GM18499 (cell line): ENCODE data around the gene CTNND2.
"Not testable (repeated sequence)": the region's sequence is repeated elsewhere in the genome, so short reads cannot be mapped to it uniquely, and the experiment has no call there.

Experiments used
- ATAC-seq: cut with Tn5 transposase; IDR thresholded peaks from one replicate; pipeline ENCODE4 v1.9.1; 2021; ENCODE audit warnings: moderate number of reproducible peaks; ENCODE audit not compliant: insufficient read depth, unreplicated experiment

CTNND2 gene

DNA sequence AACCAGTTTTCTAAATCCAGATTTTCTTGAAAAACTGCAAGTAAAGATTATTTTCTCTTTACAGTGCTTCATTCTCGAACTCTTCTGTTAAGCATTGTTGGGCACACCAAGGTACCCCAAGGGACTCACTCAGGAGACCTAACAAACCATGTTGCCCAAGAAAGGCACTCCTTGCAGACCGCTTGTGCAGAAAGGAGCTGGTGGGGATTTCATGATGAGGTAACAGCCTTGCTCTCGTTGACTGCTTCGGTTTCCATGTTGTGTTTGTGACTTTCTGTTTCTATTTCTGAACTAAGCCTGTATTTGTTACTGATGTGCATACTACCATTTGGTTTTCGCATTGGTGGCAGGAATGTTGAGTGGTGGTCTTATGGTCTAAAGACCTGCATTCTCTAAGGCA, 876.6 kb downstream of the CTNND2 start:
- ATAC-seq, result peak; percentile 82

GRCh38 chr5:11026543-11026942, 877.7 kb downstream of the CTNND2 start:
- ATAC-seq, result no peak

GRCh38 chr5:11023945-11024344, 880.3 kb downstream of the CTNND2 start:
- no peak for ATAC-seq

DNA sequence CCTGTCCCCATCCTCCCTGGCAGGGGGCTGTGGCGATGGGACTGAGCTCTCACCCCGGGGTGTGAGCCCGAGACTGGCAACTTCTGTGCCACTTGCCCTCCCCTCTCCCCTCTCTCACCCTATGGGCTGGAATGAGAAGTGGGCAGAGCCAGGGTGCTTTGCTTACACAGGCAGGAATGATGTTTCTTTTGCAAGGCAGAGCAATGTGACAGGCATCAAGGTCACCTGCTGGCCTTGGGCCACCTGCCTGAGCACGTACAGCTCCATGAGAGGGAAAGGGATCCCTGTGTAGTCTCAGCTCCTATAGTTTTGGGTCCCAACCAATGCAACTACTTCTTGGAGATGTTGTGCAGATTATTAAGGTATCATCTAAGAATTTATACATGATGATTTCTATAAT, 890.5 kb downstream of the CTNND2 start:
- ATAC-seq, result no peak

GRCh38 chr5:11012295-11012694, 892.0 kb downstream of the CTNND2 start:
- ATAC-seq, result no peak

- ATAC-seq, result no peak
Measured at GRCh38 chr5:11010429-11011210, 893.6 kb downstream of the CTNND2 start.

- no peak for ATAC-seq
Measured at GRCh38 chr5:11009576-11009975, 894.7 kb downstream of the CTNND2 start.

GRCh38 chr5:11007269-11007870, 896.9 kb downstream of the CTNND2 start:
- no peak for ATAC-seq

DNA sequence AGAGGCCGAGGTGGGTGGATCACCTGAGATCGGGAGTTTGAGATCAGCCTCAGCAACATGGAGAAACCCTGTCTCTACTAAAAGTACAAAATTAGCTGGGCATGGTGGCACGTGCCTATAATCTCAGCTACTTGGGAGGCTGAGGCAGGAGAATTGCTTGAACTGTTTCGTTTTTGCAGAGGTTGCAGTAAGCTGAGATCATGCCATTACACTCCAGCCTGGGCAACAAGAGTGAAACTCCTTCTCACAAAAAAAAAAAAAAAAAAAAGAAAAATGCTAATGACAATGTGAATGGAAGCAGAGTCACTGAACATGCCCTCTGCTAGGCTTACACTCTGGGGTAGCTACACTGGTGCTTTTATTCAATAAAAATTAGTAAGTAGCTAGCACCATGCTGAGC, 899.7 kb downstream of the CTNND2 start:
- ATAC-seq, result not testable (repeated sequence)

DNA sequence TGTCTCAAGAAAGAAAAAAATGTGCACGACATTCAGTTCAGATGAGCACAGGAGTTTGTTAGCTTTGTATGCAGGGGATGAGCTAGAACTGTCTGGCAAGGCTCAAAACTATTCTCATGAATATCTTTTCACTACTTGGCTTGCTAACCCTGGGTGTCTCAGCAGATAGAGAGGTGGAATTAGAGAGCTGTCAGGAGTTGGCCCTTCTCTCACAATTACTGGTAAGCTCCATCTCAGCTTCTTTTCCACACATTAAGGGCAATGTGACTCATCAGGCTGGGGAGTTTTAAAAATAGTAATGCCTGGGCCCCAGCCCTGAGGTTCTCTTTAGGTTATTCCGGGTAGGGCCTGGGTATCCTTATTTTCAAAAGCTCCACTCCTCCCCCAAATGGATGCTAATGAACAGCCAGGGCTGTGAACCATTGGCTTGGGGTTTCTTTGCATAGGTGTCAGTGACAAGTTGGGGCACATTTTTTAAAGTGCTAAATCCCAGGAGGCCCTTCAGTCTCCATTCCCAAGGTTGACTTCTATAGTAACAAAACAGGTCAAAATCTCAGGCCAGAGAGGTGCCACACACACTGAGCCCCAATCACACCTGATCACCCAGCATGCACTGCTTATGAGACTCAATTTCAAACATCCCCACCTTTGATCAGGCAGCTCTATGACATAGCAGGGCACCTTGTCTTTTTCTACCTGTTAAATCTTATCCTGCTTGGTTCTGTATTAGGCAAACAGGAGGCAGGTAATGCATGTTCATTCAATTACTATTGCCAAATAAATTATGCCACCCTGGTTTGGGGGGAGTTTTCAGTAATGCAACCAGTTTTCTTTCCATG, 903.5 kb downstream of the CTNND2 start:
- ATAC-seq, result no peak

GRCh38 chr5:10999714-11000113, 904.5 kb downstream of the CTNND2 start:
- no peak for ATAC-seq

DNA sequence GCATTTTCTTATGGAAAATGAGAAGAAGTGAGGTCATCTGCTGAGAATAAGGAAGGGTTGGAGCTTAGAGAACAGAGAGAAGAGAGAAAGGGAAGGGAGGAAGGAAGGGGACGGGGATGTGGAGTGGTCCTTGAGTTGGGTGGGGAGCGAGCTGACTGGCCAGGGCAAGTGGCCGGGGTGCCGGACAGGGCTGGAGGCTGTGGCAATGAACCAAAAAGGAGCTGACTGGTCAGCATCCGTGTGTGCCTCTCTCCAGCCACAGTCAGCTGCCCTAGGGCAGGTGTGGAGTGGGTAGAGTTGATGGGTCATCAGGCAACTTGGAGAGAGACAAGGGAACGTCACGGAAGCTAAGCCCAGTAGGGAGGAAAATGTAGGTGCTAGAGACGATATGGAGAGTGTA, 908.4 kb downstream of the CTNND2 start:
- no peak for ATAC-seq

DNA sequence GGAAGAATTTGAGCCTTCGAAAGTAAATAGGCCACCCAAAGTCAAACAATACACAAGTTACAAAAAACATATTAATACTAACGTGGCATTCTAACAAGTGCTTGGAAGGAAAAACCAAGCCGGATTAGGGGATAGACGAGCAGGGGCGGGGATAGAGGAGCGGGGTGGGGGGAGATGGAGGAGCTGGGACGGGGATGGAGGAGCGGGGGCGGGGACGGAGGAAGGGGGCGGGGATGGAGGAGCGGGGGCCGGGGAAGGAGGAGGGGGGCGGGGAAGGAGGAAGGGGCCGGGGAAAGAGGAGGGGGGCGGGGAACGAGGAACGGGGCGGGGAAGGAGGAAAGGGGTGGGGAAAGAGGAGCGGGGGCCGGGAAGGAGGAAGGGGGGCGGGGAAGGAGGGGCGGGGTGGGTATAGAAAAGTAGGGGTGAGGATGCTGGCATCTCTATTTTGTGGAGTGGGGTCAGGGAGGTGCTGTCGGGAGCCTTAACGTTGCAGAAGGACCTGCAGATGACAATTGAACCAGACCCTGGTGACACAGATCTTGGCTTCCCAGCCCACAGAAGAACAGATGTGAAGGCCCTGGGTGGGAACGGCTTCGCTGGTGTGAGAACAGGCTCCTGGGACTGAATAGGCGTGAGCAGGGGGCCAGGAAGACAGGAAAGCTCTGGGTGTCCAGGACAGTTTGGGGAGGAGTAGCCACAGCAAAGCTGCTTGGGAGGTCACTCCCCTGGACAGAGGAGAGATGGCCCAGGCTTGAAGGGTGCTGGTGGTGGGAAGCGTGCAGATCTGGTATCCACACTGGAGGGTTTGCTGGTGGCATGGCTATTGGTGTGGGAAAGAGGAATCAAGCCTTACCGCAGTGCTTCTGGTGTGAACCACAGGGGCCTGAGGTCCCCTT, 909.9 kb downstream of the CTNND2 start:
- ATAC-seq, result no peak

DNA sequence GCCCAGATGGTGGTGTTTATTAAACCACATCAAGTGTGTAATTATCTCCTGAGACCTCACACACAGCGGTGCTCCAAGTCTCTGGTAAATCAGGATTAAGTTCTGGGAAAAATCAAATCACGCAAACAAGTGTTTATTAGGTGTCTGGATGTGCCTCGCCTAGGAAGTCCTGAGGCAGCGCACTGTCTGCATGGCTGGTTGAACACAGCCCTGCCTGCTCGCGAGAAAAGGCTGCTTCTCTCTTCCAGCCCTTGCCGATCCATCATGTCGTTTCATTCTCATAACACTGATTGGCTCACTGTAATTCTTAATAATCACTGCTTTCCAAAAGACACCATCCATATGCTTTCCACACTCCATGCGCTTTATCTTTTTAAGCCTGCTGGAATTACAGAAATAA, 913.6 kb downstream of the CTNND2 start:
- no peak for ATAC-seq

DNA sequence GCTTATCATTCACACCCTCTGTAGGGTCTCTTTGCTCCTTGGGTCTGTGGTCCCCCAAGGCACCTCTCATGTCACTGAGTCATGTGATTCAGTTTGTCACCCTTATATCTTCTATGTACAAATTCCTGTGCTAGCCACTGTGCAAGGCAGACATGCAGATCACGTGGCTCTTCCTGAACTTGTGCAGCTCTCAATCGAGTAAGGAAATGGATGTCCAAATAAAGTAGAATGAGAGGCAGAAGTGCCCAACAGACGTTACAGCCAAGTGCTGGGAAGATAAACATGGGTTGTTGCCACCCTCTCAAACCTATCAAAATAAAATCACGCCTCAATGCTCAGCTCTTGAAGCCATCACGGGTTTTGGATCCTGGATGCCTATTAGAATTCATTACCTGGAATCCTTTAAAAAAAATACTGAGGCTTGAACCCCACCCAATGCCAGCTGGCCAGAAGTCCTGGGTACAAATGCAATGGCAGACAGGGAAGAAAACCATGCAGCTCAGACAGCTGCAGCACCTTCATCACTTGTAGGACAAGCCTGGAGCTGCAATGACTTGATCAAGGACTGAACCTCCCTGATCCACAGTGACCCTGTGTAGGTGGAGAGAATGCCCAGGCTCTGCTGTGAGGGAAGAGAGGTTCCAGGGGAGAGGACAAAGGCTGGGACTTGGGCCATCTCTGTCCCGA, 914.5 kb downstream of the CTNND2 start:
- no peak for ATAC-seq

DNA sequence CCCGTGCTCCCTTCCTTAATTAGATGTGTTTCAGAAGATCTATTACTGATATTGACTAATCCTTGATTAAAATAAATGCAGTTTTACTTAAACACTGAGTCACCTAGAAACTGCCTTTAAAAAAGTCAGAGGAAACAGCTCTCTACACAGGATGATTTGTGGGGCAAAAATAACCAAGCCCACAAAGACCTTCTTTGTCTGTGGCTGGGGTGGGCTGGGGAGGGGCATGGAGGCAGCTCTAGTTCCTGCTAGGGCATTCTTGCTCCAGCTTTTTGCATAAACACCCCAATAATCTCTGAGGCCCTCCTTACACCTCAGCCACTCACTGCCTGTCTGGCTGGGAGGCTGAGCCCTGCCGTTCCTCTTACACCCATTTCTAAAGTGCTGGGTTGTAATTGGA, 915.6 kb downstream of the CTNND2 start:
- no peak for ATAC-seq

DNA sequence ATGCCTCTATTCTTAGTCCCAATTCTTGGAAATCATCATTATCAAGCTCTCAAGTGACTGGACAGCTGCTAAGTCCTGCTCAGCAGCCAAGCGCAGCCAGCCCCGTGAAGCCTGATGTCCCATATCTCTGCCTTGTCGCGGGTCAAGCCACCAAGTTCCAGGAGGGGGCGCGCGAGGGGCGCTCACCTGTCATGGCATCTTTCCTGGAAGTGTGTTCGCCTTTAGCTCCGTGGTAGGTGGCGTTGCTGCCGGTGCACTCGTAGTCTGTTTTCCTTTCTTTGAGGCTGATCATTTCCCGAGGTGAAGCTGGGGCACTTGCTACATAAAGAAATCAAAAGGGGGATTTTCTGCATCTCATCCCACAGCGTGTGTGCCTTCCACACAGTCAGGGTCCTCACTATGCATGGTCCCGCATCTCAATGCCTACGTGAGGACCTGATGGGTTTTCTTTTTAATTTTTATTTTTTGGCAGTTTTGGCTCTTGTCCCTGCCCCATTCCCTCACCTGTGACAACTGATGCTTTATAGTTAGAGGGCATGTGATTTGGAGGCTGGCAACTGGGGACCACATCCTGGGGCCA, 916.2 kb downstream of the CTNND2 start:
- peak; percentile 84 for ATAC-seq

DNA sequence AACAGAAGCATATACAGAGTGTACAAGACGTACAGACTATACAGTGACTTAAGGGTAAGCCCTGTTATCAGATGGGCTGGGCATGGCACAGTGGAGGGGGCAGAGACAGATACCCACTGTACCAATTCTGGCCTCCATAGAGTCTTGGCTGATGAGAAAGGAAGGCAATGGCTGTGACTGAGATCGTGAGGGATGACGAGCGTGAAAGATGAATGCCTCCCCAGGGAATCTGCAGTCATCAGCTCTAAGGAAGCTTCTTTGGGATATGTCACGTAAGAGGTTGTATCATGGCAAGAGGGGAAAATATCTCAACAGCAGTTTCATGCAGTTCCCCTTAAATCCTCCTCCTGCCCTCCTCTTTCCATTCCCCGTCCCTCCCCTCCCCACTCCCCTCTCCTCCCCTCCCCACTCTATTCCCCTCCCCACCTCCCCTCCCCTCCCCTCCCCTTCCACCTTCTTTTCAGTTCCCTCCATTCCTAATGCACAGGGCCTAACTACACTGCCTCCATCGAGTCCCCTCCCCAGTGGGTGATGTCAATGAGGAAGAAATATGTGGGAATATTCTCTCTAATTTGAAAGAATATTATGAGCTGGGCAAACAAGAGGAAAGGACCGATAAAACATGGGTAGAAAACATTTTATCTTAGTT, 916.8 kb downstream of the CTNND2 start:
- no peak for ATAC-seq

- no peak for ATAC-seq
Measured at GRCh38 chr5:10985721-10986110, 918.5 kb downstream of the CTNND2 start.
